ENCODE results near the gene NAV3.

DNA sequence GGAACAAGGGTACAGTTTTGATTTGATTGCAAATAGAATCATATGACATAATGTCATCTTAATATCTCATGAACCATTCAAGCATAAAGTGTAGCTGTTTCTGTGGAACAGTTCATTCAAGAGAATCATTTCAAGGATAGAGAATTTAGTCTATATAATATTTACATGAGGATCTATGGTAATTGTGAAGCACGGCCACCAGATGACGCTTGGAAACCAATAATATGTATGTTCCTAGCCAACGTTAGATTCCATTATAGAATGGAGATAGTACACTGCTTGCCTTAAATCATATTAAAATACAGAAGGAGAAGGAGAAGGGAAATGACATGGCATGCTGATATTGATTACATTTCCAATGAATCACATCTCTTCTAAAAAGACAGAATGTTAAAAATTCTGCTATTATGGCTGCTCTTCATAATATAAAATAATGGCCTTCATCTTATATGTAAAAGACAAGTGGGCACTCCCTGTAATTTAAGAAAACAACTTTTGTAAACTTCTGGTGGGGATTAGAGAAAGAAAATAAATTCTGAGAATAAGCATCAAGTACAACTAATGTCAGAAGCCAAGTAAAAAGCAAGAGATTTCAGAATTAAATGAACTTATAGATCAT lies 351.0 kb downstream of the NAV3 start:
- TF ChIP-seq, protein P1, sequence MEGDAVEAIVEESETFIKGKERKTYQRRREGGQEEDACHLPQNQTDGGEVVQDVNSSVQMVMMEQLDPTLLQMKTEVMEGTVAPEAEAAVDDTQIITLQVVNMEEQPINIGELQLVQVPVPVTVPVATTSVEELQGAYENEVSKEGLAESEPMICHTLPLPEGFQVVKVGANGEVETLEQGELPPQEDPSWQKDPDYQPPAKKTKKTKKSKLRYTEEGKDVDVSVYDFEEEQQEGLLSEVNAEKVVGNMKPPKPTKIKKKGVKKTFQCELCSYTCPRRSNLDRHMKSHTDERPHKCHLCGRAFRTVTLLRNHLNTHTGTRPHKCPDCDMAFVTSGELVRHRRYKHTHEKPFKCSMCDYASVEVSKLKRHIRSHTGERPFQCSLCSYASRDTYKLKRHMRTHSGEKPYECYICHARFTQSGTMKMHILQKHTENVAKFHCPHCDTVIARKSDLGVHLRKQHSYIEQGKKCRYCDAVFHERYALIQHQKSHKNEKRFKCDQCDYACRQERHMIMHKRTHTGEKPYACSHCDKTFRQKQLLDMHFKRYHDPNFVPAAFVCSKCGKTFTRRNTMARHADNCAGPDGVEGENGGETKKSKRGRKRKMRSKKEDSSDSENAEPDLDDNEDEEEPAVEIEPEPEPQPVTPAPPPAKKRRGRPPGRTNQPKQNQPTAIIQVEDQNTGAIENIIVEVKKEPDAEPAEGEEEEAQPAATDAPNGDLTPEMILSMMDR (IDR thresholded peaks at IDR 0.05), result peak in 3 of 4 donors; percentile 32 to 66 (median 41)
- no peak for TF ChIP-seq POLR2A (IDR thresholded peaks at IDR 0.05)

Measured in right lobe of liver (tissue), 4 donors.